ENCODE measurements around the gene PHF21B. TPM values are rescaled to one million over a fixed set of nuclear protein-coding genes. Genes with fewer than 3 reads are reported as not detected.
"Not testable (repeated sequence)": the region's sequence is repeated elsewhere in the genome, so short reads cannot be mapped to it uniquely, and the experiment has no call there.

PHF21B gene
- total RNA-seq, 4 donors from 2014 or later, result 0.50 to 9.4 (median 1.8) TPM; not detected in 1

DNA sequence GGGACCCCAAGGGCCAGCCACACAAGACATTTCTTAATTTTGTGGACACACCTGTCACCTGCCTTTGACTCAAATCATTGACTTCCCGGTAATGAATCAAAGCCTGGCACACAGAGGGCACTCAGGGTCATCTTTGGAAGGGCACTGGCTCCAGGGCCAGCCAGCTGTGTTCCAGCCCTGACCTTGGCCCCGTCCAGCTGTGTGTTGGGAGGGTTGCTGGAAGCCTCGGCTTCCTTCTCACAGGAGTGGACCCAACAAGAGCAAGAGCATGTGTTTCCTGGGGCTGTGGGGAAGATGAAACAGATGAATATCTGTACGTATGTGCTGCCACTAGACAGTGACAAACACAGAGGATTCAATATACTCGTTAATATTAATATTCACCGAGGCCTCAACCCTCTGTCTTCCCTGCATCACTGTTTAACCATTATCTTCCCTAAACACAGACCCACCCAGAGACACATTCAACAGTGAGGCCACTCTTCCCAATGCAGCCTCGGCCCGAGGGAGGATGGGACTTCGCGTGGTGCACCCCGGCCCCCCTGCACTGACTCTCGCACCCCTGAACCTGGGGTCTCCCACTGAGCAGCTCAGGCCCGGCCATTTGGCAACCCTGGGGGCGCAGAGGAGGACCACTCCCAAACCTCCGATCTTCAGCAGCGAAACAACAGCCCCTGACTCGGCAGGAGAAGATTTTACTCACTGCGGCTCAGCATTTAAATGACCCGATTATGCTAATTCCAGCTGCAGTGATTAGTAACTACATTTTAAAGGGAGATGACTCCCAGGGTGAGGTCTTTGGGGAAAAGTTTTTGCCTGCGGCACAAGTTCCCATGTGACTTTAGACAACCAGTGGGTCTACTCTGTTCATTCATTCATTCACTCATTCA lies 45.7 kb downstream of the PHF21B start:
- DNase-seq (ENCODE audit: extremely low spot score), result no peak
- WGBS, result 75% methylated on average over 16 of the region's 20 CpGs
- H3K27me3 ChIP-seq, result peaks cover 0 to 8% (median 0%) of the 10 kb centered on the region in 4 donors
- intact Hi-C loops (cut with DNase I), result no loop called here
- no peaks in the 10 kb centered on the region for H3K36me3 ChIP-seq
- H3K27ac ChIP-seq (replicated peaks in 1 of 4), result no peak overlapping the region
- TF ChIP-seq POLR2A (IDR thresholded peaks at IDR 0.05; ENCODE audit: low read depth), result no peak
- TF ChIP-seq, protein P1, sequence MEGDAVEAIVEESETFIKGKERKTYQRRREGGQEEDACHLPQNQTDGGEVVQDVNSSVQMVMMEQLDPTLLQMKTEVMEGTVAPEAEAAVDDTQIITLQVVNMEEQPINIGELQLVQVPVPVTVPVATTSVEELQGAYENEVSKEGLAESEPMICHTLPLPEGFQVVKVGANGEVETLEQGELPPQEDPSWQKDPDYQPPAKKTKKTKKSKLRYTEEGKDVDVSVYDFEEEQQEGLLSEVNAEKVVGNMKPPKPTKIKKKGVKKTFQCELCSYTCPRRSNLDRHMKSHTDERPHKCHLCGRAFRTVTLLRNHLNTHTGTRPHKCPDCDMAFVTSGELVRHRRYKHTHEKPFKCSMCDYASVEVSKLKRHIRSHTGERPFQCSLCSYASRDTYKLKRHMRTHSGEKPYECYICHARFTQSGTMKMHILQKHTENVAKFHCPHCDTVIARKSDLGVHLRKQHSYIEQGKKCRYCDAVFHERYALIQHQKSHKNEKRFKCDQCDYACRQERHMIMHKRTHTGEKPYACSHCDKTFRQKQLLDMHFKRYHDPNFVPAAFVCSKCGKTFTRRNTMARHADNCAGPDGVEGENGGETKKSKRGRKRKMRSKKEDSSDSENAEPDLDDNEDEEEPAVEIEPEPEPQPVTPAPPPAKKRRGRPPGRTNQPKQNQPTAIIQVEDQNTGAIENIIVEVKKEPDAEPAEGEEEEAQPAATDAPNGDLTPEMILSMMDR (IDR thresholded peaks at IDR 0.05), result no peak
- H3K4me3 ChIP-seq, result no peak overlapping the region
- no peaks in the 10 kb centered on the region for H3K9me3 ChIP-seq
- no peaks in the 10 kb centered on the region for H3K4me1 ChIP-seq

DNA sequence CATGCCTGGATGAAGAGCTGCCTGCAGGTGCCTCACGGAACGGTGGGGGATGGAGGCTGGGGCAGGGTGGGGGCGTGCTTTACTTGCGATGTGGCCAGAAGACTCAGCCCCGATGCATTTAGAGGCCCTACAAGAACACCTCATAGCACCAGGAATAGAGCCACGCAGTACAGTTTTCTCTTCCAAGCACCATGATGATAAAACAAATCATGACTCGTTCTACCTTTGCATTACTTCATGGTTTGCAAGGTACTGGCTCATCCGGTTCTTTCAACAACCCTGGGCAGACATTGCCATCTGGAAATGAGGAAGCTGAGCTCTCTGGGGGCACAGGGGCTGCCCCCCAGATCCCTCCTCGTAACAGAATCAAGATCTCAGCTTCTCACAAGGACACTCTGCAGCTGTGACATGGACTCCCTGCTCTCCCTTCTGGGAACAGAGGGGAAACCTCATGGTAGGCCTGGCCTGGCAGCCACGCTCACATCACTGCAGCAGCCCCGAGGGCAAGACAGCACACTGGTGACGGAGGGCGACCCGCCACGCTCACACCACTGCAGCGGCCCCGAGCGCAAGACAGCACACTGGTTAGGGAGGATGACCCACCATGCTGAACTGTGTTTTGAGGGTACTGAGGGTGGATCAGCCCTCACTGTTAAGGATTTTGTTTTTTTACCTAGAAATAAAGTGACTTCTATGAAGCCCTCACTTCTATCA lies 46.9 kb downstream of the PHF21B start:
- peaks cover 0 to 8% (median 0%) of the 10 kb centered on the region in 4 donors for H3K27me3 ChIP-seq
- TF ChIP-seq EP300 (IDR thresholded peaks at IDR 0.05), result no peak
- TF ChIP-seq, protein P1 (IDR thresholded peaks at IDR 0.05), result no peak
- no peak for TF ChIP-seq POLR2A (IDR thresholded peaks at IDR 0.05; ENCODE audit: low read depth)
- no peak for TF ChIP-seq POLR2AphosphoS5 (IDR thresholded peaks at IDR 0.05)
- no peak overlapping the region for H3K27ac ChIP-seq (replicated peaks in 1 of 4)
- 91% methylated on average over 15 of the region's 18 CpGs for WGBS
- DNase-seq (ENCODE audit: extremely low spot score), result no peak
- no peak overlapping the region for H3K4me3 ChIP-seq
- no peaks in the 10 kb centered on the region for H3K36me3 ChIP-seq
- no peaks in the 10 kb centered on the region for H3K4me1 ChIP-seq
- intact Hi-C loops (cut with DNase I), result no loop called here
- H3K9me3 ChIP-seq, result no peaks in the 10 kb centered on the region

DNA sequence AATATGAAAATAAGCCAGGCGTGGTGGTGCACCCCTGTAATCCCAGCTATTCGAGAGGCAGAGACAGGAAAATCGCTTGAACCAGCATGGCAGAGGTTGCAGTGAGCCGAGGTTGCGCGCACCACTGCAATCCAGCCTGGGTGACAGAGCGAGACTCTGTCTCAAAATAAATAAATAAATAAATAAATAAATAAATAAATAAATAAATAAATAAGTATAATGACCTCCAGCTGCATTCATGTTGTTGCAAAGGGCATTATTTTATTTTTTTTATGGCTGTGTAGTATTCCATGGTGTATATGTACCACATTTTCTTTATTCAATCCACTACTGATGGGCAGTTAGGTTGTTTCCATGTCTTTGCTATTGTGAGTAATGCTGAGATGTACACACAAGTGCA lies 48.1 kb downstream of the PHF21B start:
- H3K4me1 ChIP-seq, result not testable (repeated sequence)

DNA sequence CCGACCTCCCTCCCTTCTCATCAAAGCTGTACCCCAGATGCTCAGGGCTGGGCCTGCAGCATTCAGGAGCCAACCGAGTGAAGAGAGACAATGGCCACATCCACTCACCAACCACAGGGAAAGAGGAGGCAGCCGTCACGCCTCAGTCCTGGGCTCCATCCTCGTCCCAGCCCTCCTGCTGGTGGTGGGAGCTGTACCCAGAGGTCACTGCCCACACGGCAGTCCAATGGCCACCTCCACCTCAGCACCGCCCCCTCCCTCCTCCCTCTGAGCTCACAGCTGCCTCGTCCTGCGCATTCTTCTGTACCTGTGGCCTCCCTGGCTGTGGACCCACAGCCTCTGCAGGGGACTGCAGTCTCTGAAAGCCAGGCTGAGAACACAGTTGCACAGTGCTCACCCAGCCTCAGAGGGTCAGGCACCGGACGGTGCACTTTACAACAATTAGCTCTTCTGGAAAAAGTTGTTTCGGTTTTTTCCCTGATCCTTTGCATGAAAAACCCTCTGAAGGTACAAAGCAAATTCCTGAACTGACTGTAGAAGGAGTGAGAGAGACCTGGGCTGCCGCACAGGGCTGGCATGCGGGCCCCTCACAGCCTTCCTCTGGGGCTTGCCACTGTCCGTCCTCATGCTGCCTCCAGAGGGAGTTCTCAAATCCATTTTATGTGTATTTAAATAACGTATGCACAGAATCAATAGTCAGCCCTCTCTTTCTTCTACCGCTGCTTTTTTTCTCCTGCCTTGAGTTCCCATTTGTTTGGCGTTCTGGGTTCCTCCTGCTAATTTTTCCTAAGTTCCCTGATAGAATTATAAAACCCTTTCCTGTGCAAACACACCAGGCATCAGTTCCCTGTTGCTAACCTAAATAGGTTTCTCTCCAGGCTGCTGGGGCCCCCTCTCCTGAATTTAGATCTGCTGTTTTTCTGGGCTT lies 52.7 kb downstream of the PHF21B start:
- Histone ChIP-seq H3K4me1 (no peaks in the 10 kb centered on the region), H3K27ac (replicated peaks in 1 of 4) (no peak overlapping the region), H3K27me3 (peaks cover 0 to 11% (median 0%) of the 10 kb centered on the region in 4 donors), H3K9me3 (no peaks in the 10 kb centered on the region), H3K36me3 (no peaks in the 10 kb centered on the region), H3K4me3 (no peak overlapping the region)
- WGBS, result 76% methylated on average over 15 of the region's 18 CpGs
- TF ChIP-seq POLR2A (IDR thresholded peaks at IDR 0.05; ENCODE audit: low read depth) (no peak), EP300 (IDR thresholded peaks at IDR 0.05) (no peak), POLR2AphosphoS5 (IDR thresholded peaks at IDR 0.05) (no peak)
- TF ChIP-seq, protein P1 (IDR thresholded peaks at IDR 0.05), result no peak
- intact Hi-C loops (cut with DNase I), result no loop called here
- no peak for DNase-seq (ENCODE audit: extremely low spot score)

More for the DNA sequence above, 48.1 kb downstream of the PHF21B start:
- H3K4me3 ChIP-seq; H3K36me3 ChIP-seq; intact Hi-C loops (cut with DNase I); DNase-seq (ENCODE audit: extremely low spot score); H3K27ac ChIP-seq (replicated peaks in 1 of 4); H3K9me3 ChIP-seq; H3K27me3 ChIP-seq: not testable (repeated sequence)
- 95% methylated on average over 7 of the region's 7 CpGs for WGBS

Measured in esophagus muscularis mucosa (tissue), 4 donors.